Cardiac fibroblast (primary cell): Measurements from ENCODE around the gene OR51Q1.

Experiments used
- DNase-seq, 2 donors: peaks; one replicate each; pipeline versions ENCODE4 v3.0.0 to v3.0.0-alpha.2; 2010; ENCODE audit warnings: low read depth in 2 of 2
- H3K4me3 ChIP-seq, 2 donors: replicated peaks in 1 of 2; 1 replicate in 1 of 2; 2 replicates in 1 of 2; pipeline ENCODE4 v1.5.1; 2011; ENCODE audit warnings: low read depth in 2 of 2, low read length in 2 of 2, mild to moderate bottlenecking in 2 of 2, moderate library complexity in 1 of 2
- TF ChIP-seq, protein P1 (sequence below): IDR thresholded peaks from one replicate; pipeline ENCODE4 v1.5.1; 2011; ENCODE audit warnings: low read depth, mild to moderate bottlenecking, low read length, inconsistent platforms

OR51Q1 gene, protein sequence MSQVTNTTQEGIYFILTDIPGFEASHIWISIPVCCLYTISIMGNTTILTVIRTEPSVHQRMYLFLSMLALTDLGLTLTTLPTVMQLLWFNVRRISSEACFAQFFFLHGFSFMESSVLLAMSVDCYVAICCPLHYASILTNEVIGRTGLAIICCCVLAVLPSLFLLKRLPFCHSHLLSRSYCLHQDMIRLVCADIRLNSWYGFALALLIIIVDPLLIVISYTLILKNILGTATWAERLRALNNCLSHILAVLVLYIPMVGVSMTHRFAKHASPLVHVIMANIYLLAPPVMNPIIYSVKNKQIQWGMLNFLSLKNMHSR

DNA sequence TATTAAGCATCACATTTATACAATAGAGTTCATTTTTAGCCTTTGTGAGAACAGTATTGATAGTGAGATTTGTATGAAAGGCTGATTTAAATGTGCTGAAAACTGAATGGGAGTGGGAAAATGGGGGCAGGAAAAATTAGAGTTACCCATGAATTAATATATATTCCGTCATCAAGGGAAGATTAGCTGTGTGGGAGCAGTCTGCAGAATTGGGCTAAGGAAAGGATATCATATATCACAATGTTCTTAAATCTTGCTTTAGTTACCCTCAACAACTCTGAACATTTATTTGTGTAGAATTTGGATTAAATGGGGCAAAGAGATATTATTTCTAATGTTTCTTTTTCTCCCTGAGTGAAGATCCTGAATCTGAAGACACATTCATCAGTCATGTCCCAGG lies at the start of gene OR51Q1:
OR51Q1 (plus strand) TSS at position 301 of the 400 bp plus-strand sequence; CDS start at position 391, 90 bp downstream.
- H3K4me3 ChIP-seq, result no peak within 1 kb of the TSS
- TF ChIP-seq, protein P1, sequence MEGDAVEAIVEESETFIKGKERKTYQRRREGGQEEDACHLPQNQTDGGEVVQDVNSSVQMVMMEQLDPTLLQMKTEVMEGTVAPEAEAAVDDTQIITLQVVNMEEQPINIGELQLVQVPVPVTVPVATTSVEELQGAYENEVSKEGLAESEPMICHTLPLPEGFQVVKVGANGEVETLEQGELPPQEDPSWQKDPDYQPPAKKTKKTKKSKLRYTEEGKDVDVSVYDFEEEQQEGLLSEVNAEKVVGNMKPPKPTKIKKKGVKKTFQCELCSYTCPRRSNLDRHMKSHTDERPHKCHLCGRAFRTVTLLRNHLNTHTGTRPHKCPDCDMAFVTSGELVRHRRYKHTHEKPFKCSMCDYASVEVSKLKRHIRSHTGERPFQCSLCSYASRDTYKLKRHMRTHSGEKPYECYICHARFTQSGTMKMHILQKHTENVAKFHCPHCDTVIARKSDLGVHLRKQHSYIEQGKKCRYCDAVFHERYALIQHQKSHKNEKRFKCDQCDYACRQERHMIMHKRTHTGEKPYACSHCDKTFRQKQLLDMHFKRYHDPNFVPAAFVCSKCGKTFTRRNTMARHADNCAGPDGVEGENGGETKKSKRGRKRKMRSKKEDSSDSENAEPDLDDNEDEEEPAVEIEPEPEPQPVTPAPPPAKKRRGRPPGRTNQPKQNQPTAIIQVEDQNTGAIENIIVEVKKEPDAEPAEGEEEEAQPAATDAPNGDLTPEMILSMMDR, result no peak
- no peak for DNase-seq

DNA sequence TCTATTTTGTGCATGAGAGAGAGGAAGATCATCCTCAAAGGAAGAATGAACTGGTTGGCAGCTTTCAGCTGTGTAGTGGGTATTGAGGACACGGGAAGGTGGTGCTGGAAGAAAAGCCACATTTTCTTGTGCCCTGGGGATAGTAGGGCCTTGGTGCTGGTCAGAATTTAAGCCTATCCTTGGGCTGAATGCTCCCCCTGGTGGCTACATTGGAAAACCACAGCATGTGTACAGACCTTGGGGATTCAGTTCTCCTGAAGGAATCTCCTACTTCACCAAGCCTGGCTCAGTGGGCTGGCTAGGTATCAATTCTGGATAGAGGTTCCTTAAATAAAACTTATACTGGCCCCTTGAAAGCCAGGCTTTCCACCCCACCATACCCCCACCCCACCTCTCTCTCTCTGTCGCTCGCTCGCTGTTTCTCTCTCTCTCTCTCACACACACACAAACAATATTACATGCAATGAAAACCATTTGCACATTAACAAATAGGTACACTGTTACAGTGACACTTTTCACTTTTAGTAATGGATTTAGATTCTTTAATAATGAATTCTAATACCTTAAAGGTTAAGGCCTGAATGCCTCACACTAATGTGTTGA lies 41.1 kb upstream of the OR51Q1 start:
- no peak overlapping the region for H3K4me3 ChIP-seq
- TF ChIP-seq, protein P1, result peak; percentile 81
- peak; percentile 82 to 83 for DNase-seq

DNA sequence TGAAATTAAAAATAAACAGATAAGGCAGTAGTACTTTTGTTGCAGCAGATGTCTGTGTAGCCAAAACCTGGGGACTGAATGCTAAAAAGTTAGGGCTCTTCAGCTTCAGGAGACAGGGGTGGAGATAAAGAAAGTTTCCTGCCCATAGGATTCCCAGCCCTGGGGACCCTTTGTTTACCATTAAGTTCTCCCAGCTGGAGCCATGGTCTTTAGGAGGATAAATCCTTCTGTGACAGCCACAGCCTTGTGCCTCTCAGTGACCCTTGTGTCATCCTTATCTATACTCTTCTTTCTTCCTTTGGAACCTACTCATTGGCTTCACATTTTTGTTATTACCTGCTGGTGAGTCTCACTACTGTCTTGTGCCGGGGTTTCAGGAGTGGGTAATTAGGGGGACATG lies 38.3 kb upstream of the OR51Q1 start, which contains the start of gene OR51M1:
OR51M1 (plus strand) TSS at position 237 of the 400 bp plus-strand sequence. CDS start 5,587 bp downstream, outside the sequence.
- TF ChIP-seq, protein P1, result no peak
- no peak for DNase-seq

DNA sequence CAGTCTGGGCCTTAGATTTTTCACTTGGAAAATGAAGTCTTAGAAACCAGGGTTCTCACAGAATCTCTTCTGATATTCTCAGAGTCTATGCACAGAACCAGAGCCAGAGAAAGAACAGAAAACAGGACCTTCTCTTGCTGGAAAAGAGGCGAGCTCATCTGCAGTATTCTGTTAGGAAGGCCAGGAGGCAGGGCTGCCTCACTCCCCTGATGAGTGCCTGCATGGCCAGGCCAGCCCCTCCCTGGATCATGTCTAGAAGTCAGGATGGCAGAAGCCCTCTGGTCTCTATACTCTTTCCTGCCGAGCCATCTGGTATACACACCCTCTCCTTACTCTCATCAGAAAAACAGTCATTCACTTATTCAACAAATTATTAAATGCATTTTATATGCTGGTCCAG lies 37.6 kb upstream of the OR51Q1 start:
- TF ChIP-seq, protein P1, result no peak
- DNase-seq, result no peak
- H3K4me3 ChIP-seq, result no peak overlapping the region

More for the DNA sequence above, 38.3 kb upstream of the OR51Q1 start, which contains the start of gene OR51M1:
- H3K4me3 ChIP-seq, result no peak within 1 kb of the TSS

DNA sequence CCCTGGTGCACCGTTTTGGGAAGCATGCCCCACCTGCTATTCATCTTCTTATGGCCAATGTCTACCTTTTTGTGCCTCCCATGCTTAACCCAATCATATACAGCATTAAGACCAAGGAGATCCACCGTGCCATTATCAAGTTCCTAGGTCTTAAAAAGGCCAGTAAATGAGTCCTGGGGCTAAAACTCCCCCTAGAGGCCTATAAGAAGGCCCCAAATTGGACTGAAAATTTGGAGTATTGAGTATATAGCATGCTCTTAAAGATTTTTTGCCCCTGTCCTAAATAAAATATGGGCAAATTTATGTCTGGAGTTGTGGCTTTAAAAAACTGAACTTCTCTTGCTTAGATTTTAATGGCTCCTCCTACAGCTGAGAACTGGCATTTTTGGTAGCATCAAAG lies 31.7 kb upstream of the OR51Q1 start:
- no peak overlapping the region for H3K4me3 ChIP-seq
- no peak for DNase-seq
- TF ChIP-seq, protein P1, result no peak

DNA sequence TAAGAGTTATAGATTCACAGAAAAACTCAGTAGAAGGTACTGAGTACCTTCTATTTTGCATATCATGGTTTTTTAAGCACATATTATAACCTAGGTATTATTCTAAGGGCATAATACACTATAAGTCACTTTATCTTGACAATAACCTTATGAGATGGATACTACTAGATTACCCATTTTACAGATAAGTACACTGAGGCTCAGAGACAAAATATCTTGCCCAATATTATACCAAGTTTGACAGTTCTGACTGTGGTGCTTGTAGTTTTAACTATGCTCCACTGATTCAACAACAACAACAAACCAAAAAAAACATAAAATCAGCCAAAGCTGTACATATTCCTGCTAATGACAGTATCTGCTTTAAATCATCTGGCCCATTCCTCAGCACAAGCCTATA lies 27.8 kb upstream of the OR51Q1 start:
- DNase-seq, result no peak
- TF ChIP-seq, protein P1, result no peak
- no peak overlapping the region for H3K4me3 ChIP-seq
